AG09309 (cell line): ENCODE results near the gene RBL2.

Experiments used
- DNase-seq: peaks from one replicate; pipeline ENCODE4 v3.0.0-alpha.2; 2010; ENCODE audit warnings: low read depth
- H3K4me3 ChIP-seq: 2 replicates; pipeline ENCODE4 v1.5.1; 2011; ENCODE audit warnings: mild to moderate bottlenecking, low read depth, low read length, moderate library complexity; ENCODE audit not compliant: control insufficient read depth
- CTCF ChIP-seq: IDR thresholded peaks from 2 replicates; pipeline ENCODE4 v1.5.1; 2011; ENCODE audit warnings: mild to moderate bottlenecking, low read depth, low read length, inconsistent platforms; ENCODE audit not compliant: insufficient read depth, control insufficient read depth; ENCODE audit errors: missing control alignments

Gene RBL2

GRCh38 chr16:53446090-53446489 lies 11.8 kb downstream of the RBL2 start:
- no peak for TF ChIP-seq CTCF
- H3K4me3 ChIP-seq: no peak overlapping the region
- DNase-seq: no peak

- no peak overlapping the region for H3K4me3 ChIP-seq
- no peak for TF ChIP-seq CTCF
- no peak for DNase-seq
Observed at GRCh38 chr16:53449816-53450517, 15.7 kb downstream of the RBL2 start.

- DNase-seq: no peak
- TF ChIP-seq CTCF: no peak
- H3K4me3 ChIP-seq: no peak overlapping the region
Observed at GRCh38 chr16:53453928-53454327, 19.7 kb downstream of the RBL2 start.

- DNase-seq: no peak
- no peak overlapping the region for H3K4me3 ChIP-seq
- TF ChIP-seq CTCF: no peak
Observed at GRCh38 chr16:53456625-53457024, 22.4 kb downstream of the RBL2 start.

- H3K4me3 ChIP-seq: no peak overlapping the region
- DNase-seq: no peak
- TF ChIP-seq CTCF: no peak
Observed at GRCh38 chr16:53457670-53458069, 23.4 kb downstream of the RBL2 start.

- TF ChIP-seq CTCF: no peak
- H3K4me3 ChIP-seq: no peak overlapping the region
- no peak for DNase-seq
Observed at GRCh38 chr16:53458635-53459034, 24.4 kb downstream of the RBL2 start.
